ENCODE results near the gene WASF3. TPM values are rescaled to one million over a fixed set of nuclear protein-coding genes. Genes with fewer than 3 reads are reported as not detected.

WASF3 gene
- total RNA-seq, 1 donor from 2014 or later = 15.6 TPM

Other genes with a start within 250 kb of the WASF3 start
- gene GPR12, start 203.1 kb downstream of the WASF3 start, total RNA-seq = not detected in 2 replicates

Measured in glomerular endothelial cell (primary cell).